Panc1 (cell line): Measurements from ENCODE around the gene CBX8. TPM values are rescaled to one million over a fixed set of nuclear protein-coding genes. Genes with fewer than 3 reads are reported as not detected.

Source experiments
- ATAC-seq: fragments of 200-7000 bp; cut with Tn5 transposase; 2 replicates; pipeline ENCODE4 v1.9.1; 2020; ENCODE audit warnings: mild to moderate bottlenecking, moderate library complexity
- BruUV-seq: library from RNA; stranded (reverse); fragments of 400-500 nt; replicated peaks from 2 replicates; lab custom pipeline; 2021; lab: Mats Ljungman, UMichigan
- CTCF ChIA-PET: fragments of 300-600 bp; sonication (Branson Sonifier 250); formaldehyde crosslinking; loops from one replicate; lab custom pipeline; 2022; ENCODE audit warnings: antibody characterized with exemption; lab: Charles Lee
- POLR2A ChIA-PET: fragments of 300-600 bp; sonication (Branson Sonifier 250); formaldehyde crosslinking; loops from one replicate; lab custom pipeline; 2022; ENCODE audit warnings: antibody characterized with exemption; lab: Charles Lee
- DNase-seq: peaks from one replicate; pipeline ENCODE4 v3.0.0-alpha.2; 2010; ENCODE audit warnings: low read depth, low spot score
- H3K27ac ChIP-seq: 2 replicates; pipeline ENCODE4 v1.5.1; 2011; ENCODE audit warnings: mild to moderate bottlenecking, low read length, inconsistent platforms
- H3K27me3 ChIP-seq: fragments of 200-500 bp; sonication (Bioruptor generic); 2 replicates; pipeline ENCODE4 v1.6.0; 2014; ENCODE audit warnings: low read length, inconsistent platforms; ENCODE audit not compliant: control insufficient read depth, insufficient read depth
- H3K36me3 ChIP-seq: fragments of 200-500 bp; sonication (Bioruptor generic); 2 replicates; pipeline ENCODE4 v1.5.1; 2014; ENCODE audit warnings: inconsistent platforms, mild to moderate bottlenecking, low read length, moderate library complexity; ENCODE audit not compliant: control insufficient read depth, insufficient read depth
- H3K4me1 ChIP-seq: 2 replicates; pipeline ENCODE4 v1.5.1; 2011; ENCODE audit warnings: inconsistent platforms, mild to moderate bottlenecking, low read length, moderate library complexity; ENCODE audit not compliant: control insufficient read depth, insufficient read depth
- H3K4me3 ChIP-seq, 2 experiments: 2 replicates each; pipeline ENCODE4 v1.5.1; 2011 to 2012; ENCODE audit warnings: low read depth in 2 of 2, low read length in 2 of 2, mild to moderate bottlenecking in 2 of 2, inconsistent platforms in 1 of 2, moderate library complexity in 1 of 2
- H3K9me3 ChIP-seq: fragments of 200-500 bp; sonication (Bioruptor generic); 2 replicates; pipeline ENCODE4 v1.5.1; 2014; ENCODE audit warnings: low read depth, mild to moderate bottlenecking, inconsistent platforms, low read length, moderate library complexity; ENCODE audit not compliant: control insufficient read depth, insufficient read depth
- CTCF ChIP-seq: fragments of 450-650 bp; IDR thresholded peaks from 2 replicates; pipeline ENCODE4 v1.5.1; 2017; ENCODE audit warnings: mild to moderate bottlenecking
- POLR2AphosphoS5 ChIP-seq: IDR thresholded peaks from 2 replicates; pipeline ENCODE4 v1.6.1; 2012; ENCODE audit warnings: mild to moderate bottlenecking, low read depth, low read length, moderate library complexity
- SIN3A ChIP-seq: IDR thresholded peaks from 2 replicates; pipeline ENCODE4 v1.6.1; 2012; ENCODE audit warnings: low read depth, mild to moderate bottlenecking, low read length, moderate library complexity, borderline replicate concordance; ENCODE audit not compliant: insufficient read depth
- TCF7L2 ChIP-seq: IDR thresholded peaks from 2 replicates; pipeline ENCODE4 v1.6.1; 2011; ENCODE audit warnings: mild to moderate bottlenecking, low read depth, low read length, inconsistent platforms
- in situ Hi-C: cut with HindIII; loops from 2 replicates; pipeline ENCODE4 v1.10.0; 2016; ENCODE audit warnings: low sequenced_read_pairs, low pct_unique_long_range_greater_than_20kb
- intact Hi-C: fragments of 100-400 bp; cut with micrococcal nuclease; formaldehyde crosslinking; loops from one replicate; pipeline ENCODE4 v1.10.0; 2022; ENCODE audit not compliant: unreplicated experiment
- total RNA-seq: library from RNA; stranded (reverse); gene quantifications from one replicate; pipeline ENCODE4 v1.2.1, GENCODE V29; 2021; ENCODE audit not compliant: unreplicated experiment
- TF ChIP-seq, protein P1 (sequence below), 2 experiments: IDR thresholded peaks; 2 replicates each; pipeline ENCODE4 v1.6.1; 2011 to 2012; ENCODE audit warnings: low read depth in 2 of 2, control low read depth in 1 of 2, low read length in 1 of 2, mild to moderate bottlenecking in 1 of 2, moderate library complexity in 1 of 2; ENCODE audit not compliant: insufficient read depth in 1 of 2

Gene CBX8
- total RNA-seq, 1 experiment from 2014 or later = 15.3 TPM

DNA sequence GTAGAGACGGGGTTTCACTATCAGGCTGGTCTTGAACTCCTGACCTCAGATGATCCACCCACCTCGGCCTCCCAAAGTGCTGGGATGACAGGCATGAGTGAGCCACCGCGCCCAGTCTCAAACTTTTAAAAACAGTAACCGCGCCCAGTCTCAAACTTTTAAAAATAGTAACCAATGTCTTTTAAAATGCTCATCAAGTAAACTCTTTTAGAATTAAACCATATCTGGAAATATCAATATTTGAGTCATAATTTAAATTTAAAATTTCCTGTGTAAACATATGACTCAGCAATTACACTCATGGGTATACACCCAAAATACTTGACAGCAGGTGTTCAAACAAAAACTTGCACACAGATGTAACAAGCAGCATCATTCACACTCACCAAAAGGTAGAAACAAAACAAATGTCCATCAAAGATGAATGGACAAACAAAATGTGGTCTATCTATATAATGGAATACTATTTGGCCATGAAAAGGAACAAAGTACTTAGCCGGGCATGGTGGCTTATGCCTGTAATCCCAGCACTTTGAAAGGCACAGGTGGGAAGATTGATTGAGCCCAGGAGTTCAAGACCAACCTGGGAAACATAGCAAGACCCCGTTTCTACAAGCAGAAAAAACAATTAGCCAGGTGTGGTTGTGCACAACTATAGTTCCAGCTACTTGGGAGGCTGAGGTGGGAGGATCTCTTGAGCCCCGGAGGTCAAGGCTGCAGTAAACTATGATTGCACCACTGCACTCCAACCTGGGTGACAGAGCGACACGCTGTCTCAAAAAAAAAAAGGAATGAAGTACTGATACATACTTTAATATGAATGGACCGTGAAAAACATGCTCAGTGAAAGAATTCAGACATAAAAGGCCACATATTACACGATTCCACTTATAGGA is 46.0 kb downstream of the CBX8 start:
- ATAC-seq = no peak
- H3K27ac ChIP-seq = no peak overlapping the region
- H3K27me3 ChIP-seq = 0 out of 2 replicates have a peak, but pooled peaks cover 3% of the 10 kb centered on the region
- intact Hi-C loops = no loop called here
- no peak for TF ChIP-seq TCF7L2
- no peak for TF ChIP-seq POLR2AphosphoS5
- TF ChIP-seq, protein P1, sequence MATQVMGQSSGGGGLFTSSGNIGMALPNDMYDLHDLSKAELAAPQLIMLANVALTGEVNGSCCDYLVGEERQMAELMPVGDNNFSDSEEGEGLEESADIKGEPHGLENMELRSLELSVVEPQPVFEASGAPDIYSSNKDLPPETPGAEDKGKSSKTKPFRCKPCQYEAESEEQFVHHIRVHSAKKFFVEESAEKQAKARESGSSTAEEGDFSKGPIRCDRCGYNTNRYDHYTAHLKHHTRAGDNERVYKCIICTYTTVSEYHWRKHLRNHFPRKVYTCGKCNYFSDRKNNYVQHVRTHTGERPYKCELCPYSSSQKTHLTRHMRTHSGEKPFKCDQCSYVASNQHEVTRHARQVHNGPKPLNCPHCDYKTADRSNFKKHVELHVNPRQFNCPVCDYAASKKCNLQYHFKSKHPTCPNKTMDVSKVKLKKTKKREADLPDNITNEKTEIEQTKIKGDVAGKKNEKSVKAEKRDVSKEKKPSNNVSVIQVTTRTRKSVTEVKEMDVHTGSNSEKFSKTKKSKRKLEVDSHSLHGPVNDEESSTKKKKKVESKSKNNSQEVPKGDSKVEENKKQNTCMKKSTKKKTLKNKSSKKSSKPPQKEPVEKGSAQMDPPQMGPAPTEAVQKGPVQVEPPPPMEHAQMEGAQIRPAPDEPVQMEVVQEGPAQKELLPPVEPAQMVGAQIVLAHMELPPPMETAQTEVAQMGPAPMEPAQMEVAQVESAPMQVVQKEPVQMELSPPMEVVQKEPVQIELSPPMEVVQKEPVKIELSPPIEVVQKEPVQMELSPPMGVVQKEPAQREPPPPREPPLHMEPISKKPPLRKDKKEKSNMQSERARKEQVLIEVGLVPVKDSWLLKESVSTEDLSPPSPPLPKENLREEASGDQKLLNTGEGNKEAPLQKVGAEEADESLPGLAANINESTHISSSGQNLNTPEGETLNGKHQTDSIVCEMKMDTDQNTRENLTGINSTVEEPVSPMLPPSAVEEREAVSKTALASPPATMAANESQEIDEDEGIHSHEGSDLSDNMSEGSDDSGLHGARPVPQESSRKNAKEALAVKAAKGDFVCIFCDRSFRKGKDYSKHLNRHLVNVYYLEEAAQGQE (IDR thresholded peaks at IDR 0.05; ENCODE audit: insufficient read depth in 1 of 2, low read depth in 2 of 2, low read length in 1 of 2) = no peak
- no peak for TF ChIP-seq SIN3A
- no peak for TF ChIP-seq CTCF
- no peak overlapping the region for H3K4me3 ChIP-seq
- H3K4me1 ChIP-seq = peaks cover 8% of the 10 kb centered on the region; the same call in 1 of the 2 replicates
- ChIA-PET CTCF (interaction anchor here (0.7 kb wide), 1 partner anchor 59 kb away, joined by 3 read pairs; no protein-coding TSS in a partner anchor), POLR2A (no interaction called here)
- H3K9me3 ChIP-seq = no peaks in the 10 kb centered on the region
- in situ Hi-C loops = no loop called here
- no peaks in the 10 kb centered on the region for H3K36me3 ChIP-seq
- DNase-seq = no peak
- no TSS peak for BruUV-seq

DNA sequence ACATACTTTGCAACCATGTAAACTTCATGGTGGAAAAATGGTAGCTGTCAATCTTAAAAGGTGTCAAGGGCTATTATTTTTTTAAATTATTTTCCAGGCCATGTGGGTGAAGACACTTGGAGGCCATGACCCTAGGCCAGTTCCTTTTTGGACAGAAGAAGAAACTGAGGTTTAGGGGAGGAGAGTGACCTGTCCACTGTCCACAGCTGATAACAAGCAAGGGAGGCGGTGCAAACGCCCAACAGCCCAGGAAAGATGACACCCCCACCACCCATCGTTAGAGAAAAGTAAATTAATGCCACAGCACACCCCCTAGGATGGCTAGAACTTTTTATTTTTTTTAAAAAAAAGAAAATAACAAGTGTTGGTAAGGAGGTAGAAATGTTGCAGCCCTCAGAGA is 46.9 kb downstream of the CBX8 start:
- Histone ChIP-seq H3K4me3 (no peak overlapping the region), H3K9me3 (no peaks in the 10 kb centered on the region), H3K4me1 (peaks cover 8% of the 10 kb centered on the region; the same call in 1 of the 2 replicates), H3K36me3 (no peaks in the 10 kb centered on the region), H3K27me3 (0 out of 2 replicates have a peak, but pooled peaks cover 3% of the 10 kb centered on the region), H3K27ac (no peak overlapping the region)
- ATAC-seq (no peak), DNase-seq (no peak)
- ChIA-PET POLR2A (no interaction called here), CTCF (interaction anchor here (0.7 kb wide), 1 partner anchor 8 kb away, joined by 4 read pairs; no protein-coding TSS in a partner anchor)
- BruUV-seq = no TSS peak
- in situ Hi-C loops = no loop called here
- no peak for TF ChIP-seq POLR2AphosphoS5
- no peak for TF ChIP-seq TCF7L2
- TF ChIP-seq, protein P1 (IDR thresholded peaks at IDR 0.05; ENCODE audit: insufficient read depth in 1 of 2, low read depth in 2 of 2, low read length in 1 of 2) = no peak
- no peak for TF ChIP-seq CTCF
- TF ChIP-seq SIN3A = no peak
- intact Hi-C loops = loop anchor here (10.0 kb wide), 1 partner anchor 85 kb away; the partner anchor contains the start of gene CBX4
